LNCAP (cell line): ENCODE measurements around the gene FHOD3.

Experiments used
- CTCF ChIP-seq: fragments of 450-650 bp; IDR thresholded peaks from 2 replicates; pipeline ENCODE4 v1.5.1; 2017; ENCODE audit warnings: mild to moderate bottlenecking

The FHOD3 gene

GRCh38 chr18:36522509-36522908 is 225.0 kb downstream of the FHOD3 start:
- TF ChIP-seq CTCF = no peak

GRCh38 chr18:36525913-36526312 is 228.4 kb downstream of the FHOD3 start:
- TF ChIP-seq CTCF = no peak

- TF ChIP-seq CTCF = no peak
Measured at GRCh38 chr18:36526611-36527010, 229.1 kb downstream of the FHOD3 start.

- TF ChIP-seq CTCF = no peak
Measured at GRCh38 chr18:36527051-36527450, 229.5 kb downstream of the FHOD3 start.

GRCh38 chr18:36527740-36528455 is 230.4 kb downstream of the FHOD3 start:
- TF ChIP-seq CTCF = no peak

GRCh38 chr18:36529747-36530146 is 232.2 kb downstream of the FHOD3 start:
- TF ChIP-seq CTCF = no peak

- no peak for TF ChIP-seq CTCF
Measured at GRCh38 chr18:36530676-36531405, 233.3 kb downstream of the FHOD3 start.
